ENCODE results near the gene MYO16.

The MYO16 gene

DNA sequence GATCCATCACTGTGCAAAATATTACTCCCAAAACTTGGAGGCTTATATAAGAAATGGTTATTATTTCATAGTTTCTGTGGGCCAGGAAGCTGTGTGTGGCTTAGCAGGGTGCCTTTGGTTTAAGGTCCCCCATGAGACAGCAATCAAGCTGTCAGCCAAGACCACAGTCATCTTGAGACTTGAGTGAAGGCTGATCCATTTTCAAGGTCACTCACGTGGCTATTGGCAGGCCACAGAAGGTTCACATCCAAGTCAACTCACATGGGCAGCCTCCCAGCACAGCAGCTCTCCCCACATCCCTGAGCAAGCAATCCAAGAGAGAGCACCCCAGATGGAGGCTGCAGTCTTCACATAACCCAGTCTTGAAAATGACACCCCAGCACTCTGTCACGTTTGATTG, 537.4 kb downstream of the MYO16 start:
- Histone ChIP-seq H3K4me1 (peaks cover 8 to 33% (median 23%) of the 10 kb centered on the region in 10 experiments), H3K27ac (no peak overlapping the region), H3K9ac (no peak overlapping the region), H3K4me3 (no peak overlapping the region), H3K4me2 (peak overlapping the region in 8 of 11 experiments; percentile 26 to 71 (median 50); a peak in 15 of 22 replicates), H4K20me1 (no peaks in the 10 kb centered on the region; a peak in 1 of 22 replicates), H3K9me3 (replicated peaks in 1 of 11) (no peaks in the 10 kb centered on the region), H3K27me3 (no peaks in the 10 kb centered on the region), H3K36me3 (no peaks in the 10 kb centered on the region)
- TF ChIP-seq Cebpa-rat (IDR thresholded peaks at IDR 0.05): no peak

DNA sequence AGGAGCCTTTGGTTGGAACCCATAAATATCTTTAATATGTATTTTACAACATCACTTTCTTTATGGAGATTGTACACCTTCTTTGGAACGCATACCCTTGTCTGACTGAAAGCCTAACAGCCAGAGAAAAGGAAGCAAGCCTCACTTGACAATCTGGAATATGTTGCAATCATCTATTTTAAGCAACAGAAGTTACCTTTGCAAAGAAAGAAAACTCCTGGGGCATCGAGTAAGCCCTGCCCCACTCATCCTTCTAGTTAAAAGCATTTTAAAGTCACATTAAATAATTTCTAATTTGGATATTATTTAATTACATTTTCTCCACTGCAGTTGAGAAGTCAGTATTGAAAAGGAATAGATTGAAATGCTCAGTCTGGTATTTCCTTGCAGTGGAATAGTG, 542.7 kb downstream of the MYO16 start:
- TF ChIP-seq Cebpa-rat (IDR thresholded peaks at IDR 0.05): peak in 1 of 11 experiments; percentile 39; a peak in 1 of 22 replicates

DNA sequence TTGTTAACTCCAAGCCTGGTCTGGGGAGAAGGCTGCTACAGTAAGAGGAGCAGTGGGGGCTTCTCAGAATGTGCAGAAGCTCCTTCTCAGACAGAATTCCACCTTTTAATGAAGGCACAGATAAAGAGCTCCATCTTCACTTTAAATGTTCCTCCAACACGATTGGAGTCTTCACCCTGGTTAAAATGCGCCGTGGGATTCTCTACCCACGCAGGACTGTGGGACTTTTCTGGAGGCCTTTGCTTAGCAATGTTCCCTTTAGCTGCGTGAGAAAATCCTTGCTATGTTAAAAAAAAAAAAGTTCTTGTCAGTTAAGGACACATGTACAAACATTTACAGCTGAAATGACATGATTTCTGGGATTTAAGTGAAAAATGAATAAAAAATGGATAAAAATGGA, 546.3 kb downstream of the MYO16 start:
- Histone ChIP-seq H3K27ac (no peak overlapping the region), H3K4me2 (no peak overlapping the region), H3K27me3 (no peaks in the 10 kb centered on the region), H3K4me3 (no peak overlapping the region), H3K4me1 (no peaks in the 10 kb centered on the region), H4K20me1 (no peaks in the 10 kb centered on the region), H3K36me3 (no peaks in the 10 kb centered on the region), H3K9me3 (replicated peaks in 1 of 11) (no peaks in the 10 kb centered on the region), H3K9ac (no peak overlapping the region)
- no peak for TF ChIP-seq Cebpa-rat (IDR thresholded peaks at IDR 0.05)

More for the DNA sequence above, 542.7 kb downstream of the MYO16 start:
- no peaks in the 10 kb centered on the region for H4K20me1 ChIP-seq
- H3K27ac ChIP-seq: no peak overlapping the region
- no peaks in the 10 kb centered on the region for H3K27me3 ChIP-seq
- H3K9ac ChIP-seq: no peak overlapping the region
- no peaks in the 10 kb centered on the region for H3K9me3 ChIP-seq (replicated peaks in 1 of 11)
- H3K36me3 ChIP-seq: no peaks in the 10 kb centered on the region
- peaks cover 0 to 3% (median 1%) of the 10 kb centered on the region in 10 experiments; a peak in 11 of 20 replicates for H3K4me1 ChIP-seq
- no peak overlapping the region for H3K4me3 ChIP-seq
- H3K4me2 ChIP-seq: 0 out of 22 replicates have a peak overlapping the region, but pooled peaks of 1 of the 11 experiments have one; percentile 7

DNA sequence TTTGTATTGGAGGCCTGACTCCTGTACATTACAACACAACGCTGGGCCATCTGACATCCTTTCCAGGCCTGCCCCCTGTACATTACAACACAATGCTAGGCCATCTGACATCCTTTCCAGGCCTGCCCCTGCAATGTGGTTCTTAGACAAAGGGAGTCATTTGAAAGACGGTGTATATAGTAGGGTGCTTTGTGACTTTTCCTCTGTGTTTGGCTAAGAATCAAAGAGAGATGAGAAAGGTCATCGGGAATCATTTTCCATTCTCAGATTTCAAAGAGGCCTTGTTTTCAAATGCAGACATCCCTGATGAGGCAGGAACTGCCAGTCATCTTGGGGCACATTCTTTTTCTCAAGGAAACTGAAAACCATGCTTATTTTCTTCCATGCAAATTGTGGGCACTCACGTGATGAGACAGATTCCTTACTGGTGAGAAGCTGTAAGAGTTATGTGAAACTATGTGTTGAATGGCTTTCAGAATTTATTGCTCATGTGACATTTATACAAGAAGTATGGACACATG, 551.6 kb downstream of the MYO16 start:
- H3K27ac ChIP-seq: no peak overlapping the region
- H3K27me3 ChIP-seq: no peaks in the 10 kb centered on the region
- H4K20me1 ChIP-seq: no peaks in the 10 kb centered on the region
- H3K9me3 ChIP-seq (replicated peaks in 1 of 11): no peaks in the 10 kb centered on the region
- TF ChIP-seq Cebpa-rat (IDR thresholded peaks at IDR 0.05): no peak
- H3K4me2 ChIP-seq: no peak overlapping the region
- no peak overlapping the region for H3K9ac ChIP-seq
- H3K4me3 ChIP-seq: no peak overlapping the region
- no peaks in the 10 kb centered on the region for H3K36me3 ChIP-seq
- H3K4me1 ChIP-seq: no peaks in the 10 kb centered on the region

DNA sequence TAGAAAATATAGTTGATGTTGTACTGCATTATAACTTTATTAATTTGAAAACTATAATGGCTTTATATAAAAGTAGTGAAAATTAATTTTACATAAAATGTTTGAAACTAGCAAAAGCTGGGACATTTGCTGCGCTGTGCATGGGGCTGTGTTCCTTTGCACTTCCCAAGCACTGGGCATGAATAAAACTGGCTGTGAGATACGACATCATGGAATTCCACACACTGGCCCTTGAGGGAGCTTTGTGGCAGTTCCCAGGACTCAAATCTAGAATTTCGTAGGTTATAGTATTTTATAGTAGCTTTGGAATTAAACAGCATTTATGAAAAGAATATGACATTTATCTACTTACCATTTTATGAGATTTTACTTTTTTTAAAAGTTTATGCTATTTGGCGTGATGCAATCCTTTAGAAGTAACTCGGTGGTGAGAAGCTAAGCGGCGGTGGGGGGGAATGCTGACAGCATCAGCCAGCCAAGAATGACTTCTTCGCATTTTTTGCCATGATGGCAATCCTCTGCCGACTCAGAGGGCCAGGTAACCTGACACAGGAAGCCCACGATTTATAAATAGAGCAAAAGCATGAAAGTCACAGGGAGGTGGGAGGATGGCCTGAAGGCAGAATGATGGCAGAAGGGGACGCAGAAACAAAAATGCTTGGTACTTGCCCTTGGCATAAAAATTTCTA, 553.5 kb downstream of the MYO16 start:
- H3K36me3 ChIP-seq: no peaks in the 10 kb centered on the region
- H3K9me3 ChIP-seq (replicated peaks in 1 of 11): no peaks in the 10 kb centered on the region
- no peak overlapping the region for H3K27ac ChIP-seq
- no peak for TF ChIP-seq Cebpa-rat (IDR thresholded peaks at IDR 0.05)
- H3K4me2 ChIP-seq: no peak overlapping the region
- no peak overlapping the region for H3K9ac ChIP-seq
- no peaks in the 10 kb centered on the region for H3K4me1 ChIP-seq
- H3K4me3 ChIP-seq: no peak overlapping the region
- no peaks in the 10 kb centered on the region for H4K20me1 ChIP-seq
- no peaks in the 10 kb centered on the region for H3K27me3 ChIP-seq

DNA sequence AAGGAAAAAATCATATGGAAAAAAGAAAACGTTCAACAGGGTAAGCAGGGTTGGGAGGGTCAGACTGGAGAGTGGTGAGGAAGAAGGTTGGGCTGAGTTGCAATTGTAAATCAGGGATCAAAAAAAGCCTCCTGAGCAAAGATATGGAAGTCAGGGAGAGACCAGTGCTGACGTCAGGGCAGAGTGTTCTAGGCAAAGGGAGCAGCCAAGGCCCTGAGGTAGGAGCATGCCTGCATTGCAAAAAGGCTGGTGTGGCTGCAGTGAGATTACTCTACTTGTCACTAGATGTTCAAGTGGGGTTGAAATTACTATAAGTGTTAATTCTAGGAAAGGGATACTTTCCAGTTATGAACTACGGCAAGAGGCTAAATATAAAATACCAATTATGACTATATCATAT, 562.0 kb downstream of the MYO16 start:
- Histone ChIP-seq H3K9ac (no peak overlapping the region), H3K36me3 (no peaks in the 10 kb centered on the region), H3K4me1 (no peaks in the 10 kb centered on the region), H3K4me3 (no peak overlapping the region), H4K20me1 (no peaks in the 10 kb centered on the region), H3K27me3 (no peaks in the 10 kb centered on the region), H3K4me2 (no peak overlapping the region), H3K27ac (no peak overlapping the region), H3K9me3 (replicated peaks in 1 of 11) (no peaks in the 10 kb centered on the region)
- no peak for TF ChIP-seq Cebpa-rat (IDR thresholded peaks at IDR 0.05)

DNA sequence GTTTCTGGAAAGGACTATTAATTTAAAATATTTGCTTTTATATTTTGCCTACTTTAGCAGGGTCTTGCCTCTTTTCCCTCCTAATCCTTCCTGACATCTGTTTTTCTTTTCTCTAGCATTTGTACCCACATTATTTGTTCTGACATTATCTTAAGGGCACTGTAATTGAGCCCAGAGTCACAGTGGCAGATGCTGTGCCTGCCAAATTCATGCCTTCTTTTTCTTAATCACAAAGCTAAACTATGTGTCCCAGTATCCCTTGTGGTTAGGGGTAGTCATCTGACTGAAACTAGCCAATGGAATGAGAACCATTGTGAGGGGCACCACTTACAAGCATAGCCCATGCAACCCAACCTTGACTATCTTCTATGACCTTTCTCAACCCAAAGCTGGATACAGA, 562.9 kb downstream of the MYO16 start:
- H3K4me3 ChIP-seq: no peak overlapping the region
- H3K9ac ChIP-seq: no peak overlapping the region
- no peak for TF ChIP-seq Cebpa-rat (IDR thresholded peaks at IDR 0.05)

DNA sequence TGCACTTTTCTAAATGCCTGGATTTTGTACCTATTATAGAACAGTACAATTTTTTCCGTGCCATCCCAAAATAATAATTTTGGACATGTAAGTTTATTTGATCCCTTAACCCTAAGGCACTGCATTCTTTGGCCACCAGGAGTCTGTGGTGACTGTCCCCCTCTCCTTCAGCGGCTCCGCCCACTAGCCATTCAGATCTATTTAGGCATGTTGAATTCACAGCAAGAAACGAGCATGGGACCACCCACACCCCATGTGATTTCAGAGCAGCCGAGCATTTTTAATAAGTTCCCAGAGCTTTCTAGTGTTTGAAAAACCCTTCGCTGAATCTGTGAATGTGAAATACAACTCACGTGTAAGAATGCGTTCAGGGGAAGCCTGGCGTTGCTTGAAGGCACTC, 567.5 kb downstream of the MYO16 start:
- no peak for TF ChIP-seq Cebpa-rat (IDR thresholded peaks at IDR 0.05)
- no peak overlapping the region for H3K9ac ChIP-seq
- H4K20me1 ChIP-seq: no peaks in the 10 kb centered on the region
- no peaks in the 10 kb centered on the region for H3K36me3 ChIP-seq
- H3K4me1 ChIP-seq: no peaks in the 10 kb centered on the region
- H3K4me3 ChIP-seq: no peak overlapping the region
- H3K27ac ChIP-seq: no peak overlapping the region
- no peaks in the 10 kb centered on the region for H3K9me3 ChIP-seq (replicated peaks in 1 of 11)
- no peak overlapping the region for H3K4me2 ChIP-seq
- no peaks in the 10 kb centered on the region for H3K27me3 ChIP-seq

More for the DNA sequence above, 562.9 kb downstream of the MYO16 start:
- Histone ChIP-seq H3K36me3 (no peaks in the 10 kb centered on the region), H4K20me1 (no peaks in the 10 kb centered on the region), H3K9me3 (replicated peaks in 1 of 11) (no peaks in the 10 kb centered on the region), H3K4me2 (no peak overlapping the region), H3K27ac (no peak overlapping the region), H3K4me1 (no peaks in the 10 kb centered on the region), H3K27me3 (no peaks in the 10 kb centered on the region)

DNA sequence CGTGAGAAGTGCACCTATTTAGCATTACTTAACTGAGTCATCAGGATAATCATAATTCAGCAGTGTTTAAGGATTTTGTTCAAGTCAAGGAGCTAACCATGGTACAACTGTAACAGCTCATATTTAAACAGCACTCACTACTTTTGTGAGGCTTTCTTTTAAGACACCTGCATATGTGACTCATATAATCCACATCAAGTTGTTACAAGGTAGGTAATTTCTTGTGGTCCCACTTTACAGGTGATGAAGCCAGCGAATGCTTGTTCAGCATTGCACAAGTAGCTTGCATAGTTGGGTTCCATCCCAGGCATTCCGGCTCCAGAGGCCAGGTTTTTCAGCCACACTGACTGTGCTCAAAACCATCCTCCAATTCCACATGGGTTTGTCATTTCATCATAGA, 569.2 kb downstream of the MYO16 start:
- H3K4me2 ChIP-seq: no peak overlapping the region
- H3K4me1 ChIP-seq: no peaks in the 10 kb centered on the region
- no peak overlapping the region for H3K27ac ChIP-seq
- H4K20me1 ChIP-seq: no peaks in the 10 kb centered on the region
- no peaks in the 10 kb centered on the region for H3K36me3 ChIP-seq
- no peak overlapping the region for H3K9ac ChIP-seq
- no peak for TF ChIP-seq Cebpa-rat (IDR thresholded peaks at IDR 0.05)
- no peak overlapping the region for H3K4me3 ChIP-seq
- no peaks in the 10 kb centered on the region for H3K9me3 ChIP-seq (replicated peaks in 1 of 11)
- no peaks in the 10 kb centered on the region for H3K27me3 ChIP-seq

DNA sequence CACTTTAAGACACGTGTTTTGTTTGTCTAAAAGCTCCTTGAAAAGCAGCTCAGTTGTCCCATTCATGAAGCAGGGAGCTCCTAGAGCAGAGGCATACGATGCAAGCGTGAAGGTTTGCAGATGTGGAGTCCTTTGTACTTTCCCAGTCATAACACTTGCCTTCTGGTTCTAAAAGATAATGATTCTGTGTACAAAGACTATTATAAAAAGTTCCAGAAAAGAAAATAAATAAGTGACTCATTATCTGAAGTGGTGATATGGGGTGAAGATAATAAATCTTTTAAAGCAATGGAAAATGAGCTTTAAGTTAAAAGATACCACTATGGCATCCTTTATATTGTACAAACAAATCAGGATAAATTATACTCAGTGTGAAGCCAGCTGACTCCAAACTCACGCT, 569.9 kb downstream of the MYO16 start:
- H3K4me2 ChIP-seq: no peak overlapping the region
- H4K20me1 ChIP-seq: no peaks in the 10 kb centered on the region
- no peak for TF ChIP-seq Cebpa-rat (IDR thresholded peaks at IDR 0.05)

More for the DNA sequence above, 569.9 kb downstream of the MYO16 start:
- Histone ChIP-seq H3K27ac (no peak overlapping the region), H3K36me3 (no peaks in the 10 kb centered on the region), H3K9me3 (replicated peaks in 1 of 11) (no peaks in the 10 kb centered on the region), H3K9ac (no peak overlapping the region), H3K4me3 (no peak overlapping the region), H3K27me3 (no peaks in the 10 kb centered on the region), H3K4me1 (no peaks in the 10 kb centered on the region)

Data from BLaER1 treated with 17β-estradiol and CSF1 and Interleukin-3, amounts not matched to agents 10 nM and 100 nM (cell line).